DOHH2 (cell line): ENCODE measurements around the gene KLHL40.

Experiments used
- H3F3A ChIP-seq: fragments of 200-600 bp; sonication (generic), shearing (Covaris generic); 2 replicates; pipeline ENCODE4 v1.6.0; 2016; ENCODE audit warnings: antibody characterized with exemption, mild to moderate bottlenecking; ENCODE audit not compliant: control insufficient read depth, insufficient read depth
- H3K27ac ChIP-seq: fragments of 200-600 bp; sonication (generic); 2 replicates; pipeline ENCODE4 v1.5.1; 2014; ENCODE audit warnings: low read depth, mild to moderate bottlenecking, low read length, moderate library complexity
- H3K27me3 ChIP-seq: fragments of 200-600 bp; sonication (generic); 2 replicates; pipeline ENCODE4 v1.6.1; 2014; ENCODE audit warnings: mild to moderate bottlenecking, low read length, mixed read lengths; ENCODE audit not compliant: control insufficient read depth
- H3K36me3 ChIP-seq: fragments of 200-600 bp; sonication (generic); 2 replicates; pipeline ENCODE4 v1.6.1; 2014; ENCODE audit warnings: mild to moderate bottlenecking, low read length, moderate library complexity, mixed read lengths; ENCODE audit not compliant: control insufficient read depth
- H3K4me1 ChIP-seq: fragments of 200-600 bp; sonication (generic); 2 replicates; pipeline ENCODE4 v1.6.1; 2014; ENCODE audit warnings: mild to moderate bottlenecking, low read length, mixed read lengths; ENCODE audit not compliant: control insufficient read depth
- H3K4me2 ChIP-seq: fragments of 200-600 bp; sonication (generic); 2 replicates; pipeline ENCODE4 v1.6.0; 2014; ENCODE audit warnings: mild to moderate bottlenecking, low read length, moderate library complexity
- H3K4me3 ChIP-seq: fragments of 200-600 bp; sonication (generic); 2 replicates; pipeline ENCODE4 v1.5.1; 2014; ENCODE audit warnings: mild to moderate bottlenecking, low read length, mixed read lengths
- H3K79me2 ChIP-seq: fragments of 200-600 bp; sonication (generic); 2 replicates; pipeline ENCODE4 v1.6.1; 2014; ENCODE audit warnings: mild to moderate bottlenecking, low read length, mixed read lengths; ENCODE audit not compliant: control insufficient read depth
- H3K9me2 ChIP-seq: fragments of 200-600 bp; sonication (generic); replicated peaks from 2 replicates; pipeline ENCODE4 v1.6.1; 2014; ENCODE audit warnings: mild to moderate bottlenecking, low read length, mixed read lengths; ENCODE audit not compliant: control insufficient read depth
- H3K9me3 ChIP-seq: fragments of 200-600 bp; sonication (generic); 2 replicates; pipeline ENCODE4 v1.6.1; 2014; ENCODE audit warnings: antibody characterized with exemption, low read length, mixed read lengths; ENCODE audit not compliant: control insufficient read depth, insufficient read depth
- H4K20me1 ChIP-seq: fragments of 200-600 bp; sonication (generic); 2 replicates; pipeline ENCODE4 v1.6.0; 2014; ENCODE audit warnings: low read depth, mild to moderate bottlenecking, antibody characterized with exemption, low read length, moderate library complexity; ENCODE audit not compliant: control insufficient read depth, insufficient read depth
- EZH2phosphoT487 ChIP-seq: fragments of 200-600 bp; sonication (generic); IDR thresholded peaks from 2 replicates; pipeline ENCODE4 v1.6.1; 2017; ENCODE audit warnings: borderline replicate concordance, mild to moderate bottlenecking, antibody characterized with exemption, low read length, moderate library complexity, mixed read lengths
- TF ChIP-seq, protein P1 (sequence below): fragments of 200-600 bp; sonication (generic); IDR thresholded peaks from one replicate; pipeline ENCODE4 v1.5.1; 2014; ENCODE audit warnings: antibody characterized with exemption, mild to moderate bottlenecking, low read depth, low read length; ENCODE audit not compliant: poor library complexity, severe bottlenecking

KLHL40 gene

DNA sequence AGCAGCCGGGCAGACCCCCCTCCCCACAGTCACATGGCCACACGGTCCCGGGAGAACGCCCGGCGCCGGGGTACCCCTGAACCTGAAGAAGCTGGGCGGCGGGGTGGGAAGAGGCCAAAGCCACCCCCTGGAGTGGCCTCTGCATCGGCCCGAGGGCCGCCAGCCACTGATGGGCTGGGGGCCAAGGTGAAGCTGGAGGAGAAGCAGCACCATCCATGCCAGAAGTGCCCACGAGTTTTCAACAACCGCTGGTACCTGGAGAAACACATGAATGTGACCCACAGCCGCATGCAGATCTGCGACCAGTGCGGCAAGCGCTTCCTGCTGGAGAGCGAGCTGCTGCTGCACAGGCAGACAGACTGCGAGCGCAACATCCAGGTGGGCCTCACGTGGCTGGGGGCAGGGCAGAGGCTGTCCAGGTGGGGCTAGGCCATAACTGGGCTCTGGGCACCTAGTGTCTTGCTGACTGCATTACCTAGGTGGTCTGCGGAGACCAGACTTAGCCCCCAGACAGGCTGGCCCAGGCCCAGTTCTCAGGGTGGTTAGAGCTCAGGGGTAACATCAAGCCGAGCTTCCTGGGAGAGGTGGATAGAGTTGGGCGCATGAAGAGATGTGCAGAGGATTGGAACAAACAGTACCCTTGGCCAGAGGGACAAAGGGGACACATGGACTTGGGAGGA, 25.7 kb upstream of the KLHL40 start:
- H3F3A ChIP-seq, result no peaks in the 10 kb centered on the region
- H3K4me2 ChIP-seq, result no peak overlapping the region
- no peaks in the 10 kb centered on the region for H4K20me1 ChIP-seq
- H3K36me3 ChIP-seq, result no peaks in the 10 kb centered on the region
- H3K9me3 ChIP-seq, result no peaks in the 10 kb centered on the region
- no peaks in the 10 kb centered on the region for H3K9me2 ChIP-seq
- no peak overlapping the region for H3K27ac ChIP-seq
- H3K4me3 ChIP-seq, result no peak overlapping the region
- no peaks in the 10 kb centered on the region for H3K79me2 ChIP-seq
- TF ChIP-seq, protein P1, sequence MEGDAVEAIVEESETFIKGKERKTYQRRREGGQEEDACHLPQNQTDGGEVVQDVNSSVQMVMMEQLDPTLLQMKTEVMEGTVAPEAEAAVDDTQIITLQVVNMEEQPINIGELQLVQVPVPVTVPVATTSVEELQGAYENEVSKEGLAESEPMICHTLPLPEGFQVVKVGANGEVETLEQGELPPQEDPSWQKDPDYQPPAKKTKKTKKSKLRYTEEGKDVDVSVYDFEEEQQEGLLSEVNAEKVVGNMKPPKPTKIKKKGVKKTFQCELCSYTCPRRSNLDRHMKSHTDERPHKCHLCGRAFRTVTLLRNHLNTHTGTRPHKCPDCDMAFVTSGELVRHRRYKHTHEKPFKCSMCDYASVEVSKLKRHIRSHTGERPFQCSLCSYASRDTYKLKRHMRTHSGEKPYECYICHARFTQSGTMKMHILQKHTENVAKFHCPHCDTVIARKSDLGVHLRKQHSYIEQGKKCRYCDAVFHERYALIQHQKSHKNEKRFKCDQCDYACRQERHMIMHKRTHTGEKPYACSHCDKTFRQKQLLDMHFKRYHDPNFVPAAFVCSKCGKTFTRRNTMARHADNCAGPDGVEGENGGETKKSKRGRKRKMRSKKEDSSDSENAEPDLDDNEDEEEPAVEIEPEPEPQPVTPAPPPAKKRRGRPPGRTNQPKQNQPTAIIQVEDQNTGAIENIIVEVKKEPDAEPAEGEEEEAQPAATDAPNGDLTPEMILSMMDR, result no peak
- TF ChIP-seq EZH2phosphoT487, result no peak
- peaks cover 8% of the 10 kb centered on the region for H3K27me3 ChIP-seq
- H3K4me1 ChIP-seq, result peaks cover 8% of the 10 kb centered on the region

DNA sequence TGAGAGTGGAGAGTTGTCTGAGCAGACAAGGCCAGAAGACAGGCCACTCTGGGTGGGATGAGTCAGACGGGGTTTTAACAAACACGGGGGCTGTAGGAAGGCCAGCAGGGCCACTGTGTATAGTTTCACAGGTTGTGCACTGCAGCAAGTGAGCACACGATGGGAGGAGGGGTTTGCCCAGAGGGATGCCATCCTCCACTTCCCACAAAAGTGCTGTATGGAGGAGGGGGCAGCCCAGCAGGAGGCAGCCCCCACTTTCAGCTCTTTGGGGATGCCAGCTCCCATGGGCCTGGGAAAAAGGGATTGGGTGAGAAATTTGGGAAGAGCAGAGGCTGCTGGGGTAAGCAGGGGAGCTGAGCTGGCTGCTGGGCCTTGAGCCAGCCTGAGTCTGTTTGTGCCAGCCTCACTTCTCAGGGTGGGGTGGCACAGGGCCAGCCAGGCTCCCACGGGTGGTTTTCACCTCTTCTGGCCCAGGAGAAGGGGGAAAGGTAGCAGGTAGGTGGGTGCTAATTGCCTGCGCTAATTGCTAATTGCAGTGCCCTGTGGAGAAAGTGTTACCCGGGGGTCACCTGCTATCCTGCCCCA, 25.1 kb upstream of the KLHL40 start:
- H3K4me2 ChIP-seq, result no peak overlapping the region
- H4K20me1 ChIP-seq, result no peaks in the 10 kb centered on the region
- H3K9me2 ChIP-seq, result no peaks in the 10 kb centered on the region
- H3K4me3 ChIP-seq, result no peak overlapping the region
- no peaks in the 10 kb centered on the region for H3K36me3 ChIP-seq
- peaks cover 2% of the 10 kb centered on the region; the same call in 1 of the 2 replicates for H3K27me3 ChIP-seq
- H3K27ac ChIP-seq, result no peak overlapping the region
- TF ChIP-seq EZH2phosphoT487, result no peak
- TF ChIP-seq, protein P1, result no peak
- H3K9me3 ChIP-seq, result no peaks in the 10 kb centered on the region
- no peaks in the 10 kb centered on the region for H3F3A ChIP-seq
- peaks cover 8% of the 10 kb centered on the region for H3K4me1 ChIP-seq
- H3K79me2 ChIP-seq, result no peaks in the 10 kb centered on the region

DNA sequence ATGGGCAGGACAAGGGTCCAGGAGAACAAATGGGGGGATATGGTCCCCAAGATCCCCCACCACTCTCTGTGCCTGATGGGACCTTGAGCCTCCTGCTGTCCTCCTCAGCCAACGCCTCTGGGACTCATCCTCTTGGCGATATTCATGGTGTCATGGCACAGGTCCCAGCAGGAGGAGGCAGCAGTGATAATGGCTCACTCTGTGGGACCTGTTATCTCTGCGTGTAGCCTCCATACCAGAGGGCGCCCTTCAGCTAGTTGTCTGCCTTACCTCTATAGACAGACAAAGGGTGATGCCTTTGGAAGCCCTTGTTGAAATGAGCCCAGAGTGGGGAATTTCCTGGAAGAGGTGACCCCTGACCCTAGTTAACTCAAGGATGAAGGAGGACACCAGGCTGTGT, 24.4 kb upstream of the KLHL40 start:
- no peaks in the 10 kb centered on the region for H3K36me3 ChIP-seq
- H3K4me3 ChIP-seq, result no peak overlapping the region
- no peaks in the 10 kb centered on the region for H3K27me3 ChIP-seq
- H3K27ac ChIP-seq, result no peak overlapping the region
- no peak overlapping the region for H3K4me2 ChIP-seq
- H3K79me2 ChIP-seq, result no peaks in the 10 kb centered on the region
- H3F3A ChIP-seq, result no peaks in the 10 kb centered on the region
- H3K4me1 ChIP-seq, result peaks cover 8% of the 10 kb centered on the region
- no peaks in the 10 kb centered on the region for H3K9me2 ChIP-seq
- no peaks in the 10 kb centered on the region for H4K20me1 ChIP-seq
- no peaks in the 10 kb centered on the region for H3K9me3 ChIP-seq
- TF ChIP-seq EZH2phosphoT487, result no peak
- TF ChIP-seq, protein P1, result peak; percentile 39
